GM12892 (cell line): ENCODE measurements around the gene DERL3.

Experiments
- POLR2A ChIP-seq: IDR thresholded peaks from 2 replicates; pipeline ENCODE4 v1.6.1; 2011; ENCODE audit warnings: low read depth, low read length, control low read depth
- POLR2AphosphoS5 ChIP-seq: IDR thresholded peaks from 2 replicates; pipeline ENCODE4 v1.6.1; 2011; ENCODE audit warnings: low read depth, low read length, control low read depth
- TAF1 ChIP-seq: IDR thresholded peaks from 2 replicates; pipeline ENCODE4 v1.6.1; 2011; ENCODE audit warnings: low read depth, mild to moderate bottlenecking, control low read depth, low read length, borderline replicate concordance

DNA sequence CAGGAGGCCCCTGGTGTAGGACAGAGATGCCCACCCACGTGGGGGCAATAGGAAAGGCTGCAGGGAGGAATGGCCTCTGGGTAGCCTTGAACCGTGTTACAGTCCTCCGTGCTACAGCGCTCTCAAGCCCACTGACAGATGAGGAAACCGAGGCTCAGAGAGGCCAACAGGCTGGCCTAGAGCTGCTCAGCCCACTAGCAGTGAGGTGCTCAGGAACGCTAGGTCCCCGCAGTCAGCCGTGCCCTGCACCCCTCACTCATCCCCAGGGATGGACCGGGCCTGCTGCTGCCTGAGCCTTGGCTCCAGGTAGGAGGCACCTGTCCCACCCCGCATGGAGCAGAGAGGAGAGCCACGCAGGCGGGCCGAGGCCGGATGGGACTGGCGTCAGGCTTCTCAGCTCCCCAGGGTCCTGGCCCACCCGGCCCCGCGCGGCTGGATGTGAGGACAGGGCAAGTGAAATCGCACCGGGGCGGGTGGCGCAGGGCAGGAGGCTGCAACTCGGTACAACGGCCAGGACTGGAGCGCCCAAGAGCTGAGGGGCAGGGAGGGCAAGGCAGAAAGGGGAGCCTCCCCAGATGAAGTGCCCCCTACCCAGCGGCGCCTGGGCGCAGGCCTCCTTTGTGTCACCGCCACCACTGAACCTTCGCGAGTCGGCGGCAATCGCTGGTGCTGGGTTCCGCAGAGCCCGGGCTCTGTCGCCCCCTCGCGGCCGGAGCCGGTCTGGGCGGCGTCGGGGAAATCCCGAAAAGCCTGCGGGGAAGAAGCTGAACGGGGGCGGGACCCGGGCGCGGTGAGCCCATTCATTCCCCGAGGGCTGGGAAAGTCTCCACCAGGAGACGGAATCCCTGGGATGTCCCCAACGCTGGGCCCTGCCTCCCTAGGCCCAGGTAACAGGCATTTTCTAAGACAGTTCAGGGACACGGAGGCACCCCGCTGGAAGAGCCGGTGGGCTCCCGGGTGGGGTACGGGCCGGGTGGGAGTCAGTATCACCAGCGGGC, 10.5 kb upstream of the DERL3 start:
- TF ChIP-seq POLR2AphosphoS5 (no peak), TAF1 (no peak), POLR2A (no peak)
